Transverse colon (tissue), 4 donors: ENCODE data around the gene MAN1C1. TPM values are rescaled to one million over a fixed set of nuclear protein-coding genes. Genes with fewer than 3 reads are reported as not detected.

ENCODE experiments used
- DNase-seq: peaks from one replicate; pipeline ENCODE4 v3.0.0-alpha.2; 2019
- H3K27ac ChIP-seq, 4 donors: fragments of 200-600 bp; sonication (generic); 2 replicates each; pipeline ENCODE4 v1.5.1; 2016 to 2018; ENCODE audit warnings: inconsistent platforms in 4 of 4
- H3K27me3 ChIP-seq: fragments of 200-600 bp; sonication (generic); 2 replicates; pipeline ENCODE4 v1.5.1; 2017; ENCODE audit warnings: inconsistent platforms
- H3K36me3 ChIP-seq, 4 donors: fragments of 200-600 bp; sonication (generic); 2 replicates each; pipeline ENCODE4 v1.5.1; 2017 to 2019; ENCODE audit warnings: inconsistent platforms in 4 of 4
- H3K4me1 ChIP-seq, 4 donors: fragments of 200-600 bp; sonication (generic); 2 replicates each; pipeline ENCODE4 v1.5.1; 2017 to 2020; ENCODE audit warnings: inconsistent platforms in 4 of 4
- H3K4me3 ChIP-seq, 4 donors: fragments of 200-600 bp; sonication (generic); 1 replicate in 1 of 4; 2 replicates in 3 of 4; pipeline versions ENCODE4 v1.5.1 to v1.6.1; 2017 to 2019; ENCODE audit warnings: inconsistent platforms in 4 of 4
- H3K9me3 ChIP-seq, 2 donors: fragments of 200-600 bp; sonication (generic); 2 replicates each; pipeline ENCODE4 v1.5.1; 2017 to 2019; ENCODE audit warnings: inconsistent platforms in 2 of 2
- EP300 ChIP-seq: sonication (generic); formaldehyde crosslinking; IDR thresholded peaks from one replicate; pipeline ENCODE4 v1.6.1; 2017; ENCODE audit warnings: antibody characterized with exemption, low read depth
- POLR2A ChIP-seq: fragments of 450-650 bp; IDR thresholded peaks from one replicate; pipeline ENCODE4 v1.6.1; 2016; ENCODE audit warnings: antibody characterized with exemption, mild to moderate bottlenecking, moderate library complexity
- POLR2AphosphoS5 ChIP-seq, 3 donors: sonication (generic); formaldehyde crosslinking; IDR thresholded peaks; one replicate each; pipeline ENCODE4 v1.6.1; 2016; ENCODE audit warnings: antibody characterized with exemption in 3 of 3
- WGBS, 2 donors: methylation state at CpG; one replicate each; pipeline ENCODE4 v1.1.5; 2018; ENCODE audit warnings: low coverage in 1 of 2; 5-methylcytosine and 5-hydroxymethylcytosine counted together
- in situ Hi-C, 4 donors: fragments of 200-750 bp; cut with MboI; loops; one replicate each; pipeline versions ENCODE4 v1.15.0 to v1.15.1; 2017; ENCODE audit warnings: low sequenced_read_pairs in 3 of 4, low pct_ligation_motif_present in 1 of 4, low pct_unique_long_range_greater_than_20kb in 1 of 4
- intact Hi-C: fragments of 100-400 bp; cut with DNase I; formaldehyde crosslinking; loops from one replicate; pipeline ENCODE4 v1.15.1; 2023; ENCODE audit warnings: low total_unique reads
- total RNA-seq, 4 donors: library from RNA; depleted of rRNA; stranded (reverse); fragments of >200 nt; gene quantifications; one replicate each; pipeline ENCODE4 v1.1.0, GENCODE V29; 2016
- TF ChIP-seq, protein P1 (sequence below), 5 experiments: fragments of 200-600 bp in 3 of 5; fragments of 450-650 bp in 2 of 5; sonication (generic) in 3 of 5; IDR thresholded peaks; 1 replicate in 2 of 5; 2 replicates in 3 of 5; pipeline ENCODE4 v1.5.1; 2016 to 2017; ENCODE audit warnings: antibody characterized with exemption in 5 of 5, inconsistent platforms in 3 of 5, mild to moderate bottlenecking in 2 of 5, moderate library complexity in 1 of 5

Gene MAN1C1
- total RNA-seq, 4 donors from 2014 or later, result 2.4 to 6.8 (median 4.3) TPM

DNA sequence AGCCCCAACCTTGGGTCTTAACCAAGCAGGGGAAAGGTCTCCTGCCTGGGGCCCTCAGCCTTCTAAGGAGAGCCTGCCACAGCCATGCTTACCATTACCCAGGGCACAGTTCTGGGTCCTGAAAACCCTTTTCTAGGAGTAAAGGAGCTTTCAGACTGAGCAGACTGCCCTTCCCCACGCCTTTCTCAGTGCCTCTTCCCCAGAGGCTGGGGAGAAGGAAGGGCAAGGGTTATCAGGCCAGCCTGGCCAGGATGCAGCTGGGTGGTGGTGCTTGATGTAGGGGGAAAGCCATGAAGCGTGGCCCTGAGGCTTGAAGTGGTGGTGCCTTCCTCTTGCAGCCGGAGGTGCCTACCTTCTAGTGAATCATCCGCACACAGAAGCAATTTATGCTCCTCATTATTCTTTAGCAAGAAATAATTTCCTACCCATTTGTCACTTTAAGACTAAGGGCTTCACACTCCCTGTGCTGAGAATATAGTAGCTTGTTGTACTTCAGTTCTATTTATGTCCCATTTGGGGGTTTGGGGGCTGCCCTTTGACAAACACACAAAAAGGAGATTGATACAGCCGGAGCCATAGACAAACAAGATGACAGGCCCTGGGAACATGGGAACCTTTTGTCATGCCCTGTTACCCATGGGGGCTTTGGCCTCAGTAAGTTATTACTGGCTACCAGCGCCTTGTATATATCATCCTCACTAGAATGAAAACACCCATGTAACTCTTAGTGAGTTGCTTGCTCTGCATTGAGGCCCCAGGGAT is 40.7 kb downstream of the MAN1C1 start:
- H3K4me1 ChIP-seq, result peaks cover 0 to 27% (median 7%) of the 10 kb centered on the region in 4 donors
- no peak overlapping the region for H3K27ac ChIP-seq
- no peaks in the 10 kb centered on the region for H3K27me3 ChIP-seq
- 89% methylated on average over 6 of the region's 6 CpGs; no CpG with 5 or more reads in 1 of the 2 donors for WGBS, 2 donors
- TF ChIP-seq EP300, result no peak
- no peak for TF ChIP-seq POLR2A
- TF ChIP-seq, protein P1, sequence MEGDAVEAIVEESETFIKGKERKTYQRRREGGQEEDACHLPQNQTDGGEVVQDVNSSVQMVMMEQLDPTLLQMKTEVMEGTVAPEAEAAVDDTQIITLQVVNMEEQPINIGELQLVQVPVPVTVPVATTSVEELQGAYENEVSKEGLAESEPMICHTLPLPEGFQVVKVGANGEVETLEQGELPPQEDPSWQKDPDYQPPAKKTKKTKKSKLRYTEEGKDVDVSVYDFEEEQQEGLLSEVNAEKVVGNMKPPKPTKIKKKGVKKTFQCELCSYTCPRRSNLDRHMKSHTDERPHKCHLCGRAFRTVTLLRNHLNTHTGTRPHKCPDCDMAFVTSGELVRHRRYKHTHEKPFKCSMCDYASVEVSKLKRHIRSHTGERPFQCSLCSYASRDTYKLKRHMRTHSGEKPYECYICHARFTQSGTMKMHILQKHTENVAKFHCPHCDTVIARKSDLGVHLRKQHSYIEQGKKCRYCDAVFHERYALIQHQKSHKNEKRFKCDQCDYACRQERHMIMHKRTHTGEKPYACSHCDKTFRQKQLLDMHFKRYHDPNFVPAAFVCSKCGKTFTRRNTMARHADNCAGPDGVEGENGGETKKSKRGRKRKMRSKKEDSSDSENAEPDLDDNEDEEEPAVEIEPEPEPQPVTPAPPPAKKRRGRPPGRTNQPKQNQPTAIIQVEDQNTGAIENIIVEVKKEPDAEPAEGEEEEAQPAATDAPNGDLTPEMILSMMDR (IDR thresholded peaks at IDR 0.05), result no peak
- TF ChIP-seq POLR2AphosphoS5 (IDR thresholded peaks at IDR 0.05), result no peak
- H3K9me3 ChIP-seq, result no peaks in the 10 kb centered on the region
- H3K4me3 ChIP-seq, result no peak overlapping the region
- in situ Hi-C loops (no loop called here), intact Hi-C loops (no loop called here)
- DNase-seq, result no peak
- no peaks in the 10 kb centered on the region for H3K36me3 ChIP-seq

DNA sequence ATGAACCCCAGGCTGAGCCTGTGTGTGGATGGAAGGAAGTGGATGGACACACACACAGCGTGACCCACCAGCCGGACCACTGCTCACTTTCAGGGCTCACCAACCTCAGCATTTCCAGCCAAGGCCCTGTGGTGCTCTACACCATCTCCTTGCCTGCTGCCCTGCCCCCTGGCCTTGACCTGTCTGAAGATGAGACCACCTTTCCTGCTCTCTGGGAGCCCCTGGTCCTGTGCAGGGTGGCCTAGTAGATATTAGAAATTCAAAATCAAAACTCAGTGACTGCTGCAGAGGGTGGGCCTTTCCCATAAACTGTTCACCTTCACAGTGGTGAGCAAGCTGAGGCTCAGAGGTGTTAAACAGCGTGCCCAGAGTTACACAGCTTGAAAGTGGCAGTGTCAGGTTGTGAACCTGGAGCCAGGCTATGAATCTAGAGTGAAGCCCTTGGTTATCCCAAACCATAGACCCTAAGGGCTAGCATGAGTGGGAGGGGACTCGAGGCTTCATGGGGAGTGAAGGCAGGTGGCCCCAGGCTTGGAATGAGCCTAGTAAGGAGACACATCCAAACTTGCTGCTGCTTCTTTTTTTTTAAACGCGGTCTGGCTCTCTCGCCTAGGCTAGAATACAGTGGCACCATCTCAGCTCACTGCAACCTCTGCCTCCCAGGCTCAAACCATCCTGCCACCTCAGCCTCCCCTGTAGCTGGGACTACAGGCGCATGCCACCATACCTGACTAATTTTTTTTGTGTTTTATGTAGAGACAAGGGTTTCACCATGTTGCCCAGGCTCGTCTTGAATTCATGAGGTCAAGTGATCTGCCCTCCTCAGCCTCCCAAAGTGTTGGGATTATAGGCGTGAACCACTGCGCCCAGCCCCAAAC is 41.5 kb downstream of the MAN1C1 start:
- 90% methylated on average over 11 of the region's 11 CpGs; no CpG with 5 or more reads in 1 of the 2 donors for WGBS, 2 donors
- intact Hi-C loops (no loop called here), in situ Hi-C loops (no loop called here)
- peaks cover 0 to 27% (median 7%) of the 10 kb centered on the region in 4 donors for H3K4me1 ChIP-seq
- no peak for DNase-seq
- peak overlapping the region; percentile 6 to 66 (median 30) for H3K27ac ChIP-seq
- TF ChIP-seq, protein P1 (IDR thresholded peaks at IDR 0.05), result no peak
- TF ChIP-seq POLR2A (no peak), EP300 (no peak), POLR2AphosphoS5 (IDR thresholded peaks at IDR 0.05) (no peak)
- H3K27me3 ChIP-seq, result no peaks in the 10 kb centered on the region
- no peak overlapping the region for H3K4me3 ChIP-seq
- no peaks in the 10 kb centered on the region for H3K9me3 ChIP-seq
- H3K36me3 ChIP-seq, result no peaks in the 10 kb centered on the region

DNA sequence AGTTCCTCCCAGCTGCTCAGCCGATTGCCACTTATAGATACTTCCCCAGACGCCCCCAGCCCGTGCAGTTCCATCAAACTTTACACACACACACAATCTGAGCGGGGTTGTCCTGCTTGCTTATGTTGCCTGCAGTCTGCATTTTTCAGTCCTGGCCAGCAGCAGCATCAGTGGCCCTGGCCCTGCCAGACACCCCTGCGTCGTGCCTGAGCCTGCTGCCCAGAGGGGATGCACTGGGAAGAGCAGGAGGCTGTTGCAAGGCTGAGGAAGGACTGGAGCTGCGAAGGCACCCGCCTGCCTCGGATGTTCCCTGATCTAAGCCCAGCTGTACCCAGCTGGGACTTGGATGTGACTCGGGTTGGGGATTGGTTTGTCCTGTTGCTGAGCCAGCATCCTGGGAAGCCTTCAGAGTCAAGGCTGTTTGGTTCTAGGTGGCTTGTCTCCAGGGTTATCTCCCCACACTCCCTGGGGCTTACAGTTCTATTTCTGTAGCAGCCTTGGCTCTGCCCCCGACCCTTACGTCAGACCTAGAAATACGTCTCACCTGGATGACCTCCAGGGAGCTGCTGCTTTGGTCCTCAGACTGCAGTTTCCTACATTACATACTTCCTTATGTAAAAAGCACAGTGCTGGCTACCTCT is 42.3 kb downstream of the MAN1C1 start:
- 75 to 100% methylated on average over 1 to 13 of the region's 13 CpGs for WGBS, 2 donors
- intact Hi-C loops, result no loop called here

DNA sequence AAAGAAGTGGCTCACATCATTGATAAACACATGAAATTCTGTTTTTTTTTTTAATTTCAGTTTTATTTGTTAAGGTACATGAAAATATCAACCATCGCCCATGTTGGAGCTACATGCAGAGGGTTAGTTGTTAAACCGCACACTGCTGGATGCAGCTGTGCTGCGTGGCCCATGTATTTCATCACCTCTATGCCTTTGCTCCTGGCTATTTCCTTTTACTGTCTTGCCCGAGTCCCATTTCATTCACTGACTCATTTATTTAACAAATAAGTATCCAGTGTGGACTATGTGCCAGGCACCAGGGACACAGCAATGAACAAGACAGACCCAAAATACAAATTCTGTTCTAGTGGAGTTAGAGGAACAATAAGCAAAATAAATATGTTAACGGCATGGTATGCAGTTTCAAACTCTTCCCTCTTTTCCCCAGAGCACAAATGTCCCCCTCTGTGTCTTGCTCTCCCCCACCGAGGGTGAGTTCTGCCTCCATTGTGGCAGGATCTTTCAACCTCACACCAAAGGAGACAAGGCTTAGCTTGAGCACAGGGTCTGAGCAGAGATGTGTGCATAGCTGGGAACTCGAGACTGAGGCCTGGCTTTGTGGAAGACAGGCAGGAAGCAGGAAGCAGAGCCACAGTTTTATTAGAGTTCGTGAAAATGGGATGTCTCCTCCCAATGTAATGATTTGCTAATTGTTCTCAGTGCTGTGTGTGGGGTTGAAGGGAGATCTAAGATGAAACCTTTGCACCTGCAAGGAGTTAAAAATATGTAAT is 44.6 kb downstream of the MAN1C1 start:
- 35 to 49% methylated on average over 8 of the region's 8 CpGs for WGBS, 2 donors
- Histone ChIP-seq H3K27ac (peak overlapping the region; percentile 11 to 50 (median 28)), H3K4me3 (no peak overlapping the region), H3K9me3 (no peaks in the 10 kb centered on the region), H3K4me1 (peaks cover 0 to 27% (median 7%) of the 10 kb centered on the region in 4 donors), H3K36me3 (no peaks in the 10 kb centered on the region), H3K27me3 (no peaks in the 10 kb centered on the region)
- TF ChIP-seq POLR2AphosphoS5 (IDR thresholded peaks at IDR 0.05), result no peak
- in situ Hi-C loops (no loop called here), intact Hi-C loops (no loop called here)
- no peak for DNase-seq

More for the DNA sequence above, 42.3 kb downstream of the MAN1C1 start:
- no peaks in the 10 kb centered on the region for H3K27me3 ChIP-seq
- DNase-seq, result peak; percentile 35
- H3K9me3 ChIP-seq, result no peaks in the 10 kb centered on the region
- peak overlapping the region; percentile 6 to 66 (median 30) for H3K27ac ChIP-seq
- in situ Hi-C loops, result no loop called here
- TF ChIP-seq POLR2AphosphoS5 (IDR thresholded peaks at IDR 0.05) (peak in 2 of 3 donors; percentile 54 to 57), EP300 (no peak)
- H3K4me3 ChIP-seq, result no peak overlapping the region
- peaks cover 0 to 27% (median 7%) of the 10 kb centered on the region in 4 donors for H3K4me1 ChIP-seq
- H3K36me3 ChIP-seq, result no peaks in the 10 kb centered on the region
